Gastrocnemius medialis (tissue), 4 donors: Measurements from ENCODE around the gene ECPAS. TPM values are rescaled to one million over a fixed set of nuclear protein-coding genes. Genes with fewer than 3 reads are reported as not detected.
"Not testable (repeated sequence)": the region's sequence is repeated elsewhere in the genome, so short reads cannot be mapped to it uniquely, and the experiment has no call there.

Experiments
- ATAC-seq, 2 donors: fragments of 150-250 bp; one replicate each; pipeline ENCODE4 v1.9.1; 2016
- DNase-seq, 2 donors: peaks; one replicate each; pipeline ENCODE4 v3.0.0-alpha.2; 2019
- H3K27ac ChIP-seq, 4 donors: fragments of 200-600 bp; sonication (generic); 1 replicate in 1 of 4; 2 replicates in 3 of 4; pipeline ENCODE4 v1.5.1; 2016 to 2018; ENCODE audit warnings: mild to moderate bottlenecking in 2 of 4, moderate library complexity in 1 of 4
- H3K27me3 ChIP-seq, 3 donors: fragments of 200-600 bp; sonication (generic) in 2 of 3; 1 replicate in 1 of 3; 2 replicates in 2 of 3; pipeline versions ENCODE4 v1.5.1 to v1.6.0; 2016 to 2019; ENCODE audit warnings: mild to moderate bottlenecking in 1 of 3, moderate library complexity in 1 of 3
- H3K36me3 ChIP-seq, 2 donors: fragments of 200-600 bp; sonication (generic) in 1 of 2; one replicate each; pipeline ENCODE4 v1.5.1; 2017 to 2018
- H3K4me1 ChIP-seq, 2 donors: fragments of 200-600 bp; sonication (generic) in 1 of 2; one replicate each; pipeline ENCODE4 v1.5.1; 2016 to 2017; ENCODE audit warnings: mild to moderate bottlenecking in 2 of 2
- H3K4me3 ChIP-seq, 4 donors: fragments of 200-600 bp; sonication (generic) in 3 of 4; 1 replicate in 1 of 4; 2 replicates in 3 of 4; pipeline ENCODE4 v1.5.1; 2016 to 2019; ENCODE audit warnings: mild to moderate bottlenecking in 2 of 4
- H3K9me3 ChIP-seq, 3 donors: fragments of 200-600 bp; sonication (generic) in 2 of 3; 1 replicate in 1 of 3; 2 replicates in 2 of 3; pipeline ENCODE4 v1.5.1; 2016 to 2019
- CTCF ChIP-seq, 5 experiments: fragments of 450-650 bp in 3 of 5; fragments of 200-600 bp in 2 of 5; sonication (generic) in 2 of 5; IDR thresholded peaks in 4 of 5; conservative IDR thresholded peaks in 1 of 5; 1 replicate in 4 of 5; 2 replicates in 1 of 5; pipeline ENCODE4 v1.5.1; 2016 to 2019; ENCODE audit warnings: antibody characterized with exemption in 5 of 5, mild to moderate bottlenecking in 3 of 5, moderate library complexity in 3 of 5
- POLR2A ChIP-seq, 2 donors: fragments of 450-650 bp; IDR thresholded peaks; one replicate each; pipeline ENCODE4 v1.6.1; 2017; ENCODE audit warnings: antibody characterized with exemption in 2 of 2, mild to moderate bottlenecking in 2 of 2, moderate library complexity in 2 of 2
- in situ Hi-C, 4 donors: fragments of 200-750 bp; cut with MboI; loops; one replicate each; pipeline versions ENCODE4 v1.15.0 to v1.8.0; 2017; ENCODE audit warnings: low sequenced_read_pairs in 4 of 4
- intact Hi-C: fragments of 100-400 bp; cut with DNase I; formaldehyde crosslinking; loops from one replicate; pipeline ENCODE4 v1.15.1; 2023; ENCODE audit warnings: low total_unique reads
- total RNA-seq, 4 donors: library from RNA; depleted of rRNA; stranded (reverse); fragments of >200 nt; gene quantifications; one replicate each; pipeline versions ENCODE4 v1.1.0 to v1.2.3, GENCODE V29; 2016

ECPAS gene
- total RNA-seq, 4 donors from 2014 or later: 320 to 509 (median 424) TPM

GRCh38 chr9:111527347-111527746, 43.2 kb upstream of the ECPAS start:
- intact Hi-C loops: no loop called here
- Histone ChIP-seq H3K27me3 (peaks cover 0 to 6% (median 5%) of the 10 kb centered on the region in 3 donors), H3K4me1 (peaks cover 0 to 3% of the 10 kb centered on the region in 2 donors), H3K36me3 (no peaks in the 10 kb centered on the region), H3K9me3 (no peaks in the 10 kb centered on the region), H3K27ac (no peak overlapping the region), H3K4me3 (no peak overlapping the region)
- no peak for TF ChIP-seq POLR2A (IDR thresholded peaks at IDR 0.05)
- DNase-seq: no peak
- ATAC-seq: no peak
- in situ Hi-C loops: no loop called here

- Histone ChIP-seq H3K36me3 (no peaks in the 10 kb centered on the region), H3K9me3 (no peaks in the 10 kb centered on the region), H3K27me3 (peaks cover 0 to 6% (median 5%) of the 10 kb centered on the region in 3 donors), H3K4me1 (peaks cover 0 to 3% of the 10 kb centered on the region in 2 donors), H3K4me3 (peak within 1 kb of the TSS; percentile 73 to 84 (median 75)), H3K27ac (peak within 1 kb of the TSS in 1 of 4 donors; percentile 19)
- ATAC-seq (peak; percentile 50 to 55), DNase-seq (peak in 1 of 2 donors; percentile 39)
- in situ Hi-C loops: no loop called here
- intact Hi-C loops: loop anchor here (1.0 kb wide), 1 partner anchor 41 kb away; the partner anchor contains the start of gene ECPAS
- TF ChIP-seq CTCF (IDR thresholded peaks at IDR 0.05 in 4 of 5, conservative IDR thresholded peaks at IDR 0.05 in 1 of 5) (no peak), POLR2A (IDR thresholded peaks at IDR 0.05) (no peak)
These were observed 41.1 kb upstream of the ECPAS start, which contains the start of gene ZNF483 for GRCh38 chr9:111525056-111525977. Gene ZNF483, plus strand, starts transcription at chr9:111525179. Its CDS starts 2,217 bp downstream, at chr9:111527396.

GRCh38 chr9:111524731-111525055, 40.5 kb upstream of the ECPAS start:
- no peak overlapping the region for H3K27ac ChIP-seq
- in situ Hi-C loops: no loop called here
- intact Hi-C loops: loop anchor here (1.0 kb wide), 1 partner anchor 40 kb away; the partner anchor contains the start of gene ECPAS

GRCh38 chr9:111516061-111516465, 31.9 kb upstream of the ECPAS start:
- H3K27me3 ChIP-seq: no peaks in the 10 kb centered on the region
- H3K27ac ChIP-seq: no peak overlapping the region
- in situ Hi-C loops (no loop called here), intact Hi-C loops (no loop called here)
- DNase-seq (no peak), ATAC-seq (no peak)
- no peaks in the 10 kb centered on the region for H3K4me1 ChIP-seq
- TF ChIP-seq POLR2A (IDR thresholded peaks at IDR 0.05) (no peak), CTCF (IDR thresholded peaks at IDR 0.05 in 4 of 5, conservative IDR thresholded peaks at IDR 0.05 in 1 of 5) (no peak)
- H3K4me3 ChIP-seq: no peak overlapping the region
- no peaks in the 10 kb centered on the region for H3K9me3 ChIP-seq
- no peaks in the 10 kb centered on the region for H3K36me3 ChIP-seq

More at GRCh38 chr9:111524731-111525055, 40.5 kb upstream of the ECPAS start:
- Histone ChIP-seq H3K4me3 (peak overlapping the region; percentile 73 to 84 (median 75)), H3K27me3 (peaks cover 0 to 6% (median 5%) of the 10 kb centered on the region in 3 donors), H3K36me3 (no peaks in the 10 kb centered on the region), H3K4me1 (peaks cover 0 to 3% of the 10 kb centered on the region in 2 donors), H3K9me3 (no peaks in the 10 kb centered on the region)
- no peak for TF ChIP-seq POLR2A (IDR thresholded peaks at IDR 0.05)
- no peak for TF ChIP-seq CTCF (IDR thresholded peaks at IDR 0.05 in 4 of 5, conservative IDR thresholded peaks at IDR 0.05 in 1 of 5)
- DNase-seq (no peak), ATAC-seq (no peak)

- no peaks in the 10 kb centered on the region for H3K27me3 ChIP-seq
- in situ Hi-C loops (no loop called here), intact Hi-C loops (no loop called here)
- DNase-seq: no peak
- H3K4me1 ChIP-seq: no peaks in the 10 kb centered on the region
- no peak overlapping the region for H3K27ac ChIP-seq
- no peaks in the 10 kb centered on the region for H3K9me3 ChIP-seq
- no peak overlapping the region for H3K4me3 ChIP-seq
- H3K36me3 ChIP-seq: no peaks in the 10 kb centered on the region
- no peak for TF ChIP-seq POLR2A (IDR thresholded peaks at IDR 0.05)
- no peak for TF ChIP-seq CTCF (IDR thresholded peaks at IDR 0.05 in 4 of 5, conservative IDR thresholded peaks at IDR 0.05 in 1 of 5)
- ATAC-seq: no peak
These were observed 30.8 kb upstream of the ECPAS start for GRCh38 chr9:111514967-111515366.

- ATAC-seq, H3K27ac ChIP-seq, DNase-seq, H3K4me1 ChIP-seq, H3K4me3 ChIP-seq, H3K9me3 ChIP-seq, in situ Hi-C loops, H3K27me3 ChIP-seq, H3K36me3 ChIP-seq, intact Hi-C loops: not testable (repeated sequence)
These were observed 27.4 kb upstream of the ECPAS start for GRCh38 chr9:111511581-111511980.
